HCT116 (cell line): ENCODE measurements around the gene PLCB4. TPM values are rescaled to one million over a fixed set of nuclear protein-coding genes. Genes with fewer than 3 reads are reported as not detected.

Experiments used
- ATAC-seq: fragments of 200-7000 bp; cut with Tn5 transposase; 2 replicates; pipeline ENCODE4 v1.9.1; 2020; ENCODE audit warnings: mild to moderate bottlenecking, moderate library complexity
- BruUV-seq: library from RNA; stranded (reverse); fragments of 400-500 nt; replicated peaks from 2 replicates; lab custom pipeline; 2021; lab: Mats Ljungman, UMichigan
- CTCF ChIA-PET: fragments of 300-600 bp; sonication (Branson Sonifier 250); formaldehyde crosslinking; loops from one replicate; lab custom pipeline; 2021; ENCODE audit warnings: antibody characterized with exemption; lab: Charles Lee
- POLR2A ChIA-PET: fragments of 300-600, 350-600 bp; sonication (Branson Sonifier 250); formaldehyde crosslinking; loops from one replicate; lab custom pipeline; 2021; ENCODE audit warnings: antibody characterized with exemption; lab: Charles Lee
- RAD21 ChIA-PET, 2 experiments: fragments of 300-600 bp; sonication (Branson Sonifier 250); formaldehyde crosslinking; loops; one replicate each; lab custom pipeline; 2023; ENCODE audit warnings: low total read pairs in 2 of 2; ENCODE audit not compliant: uncharacterized antibody in 2 of 2, unreplicated experiment in 2 of 2, low non-redundant PET in 1 of 2; lab: Charles Lee
- DNase-seq: peaks from one replicate; pipeline ENCODE4 v3.0.0-alpha.2; 2010; ENCODE audit warnings: low read depth, low spot score
- H2AFZ ChIP-seq: fragments of 200-600 bp; shearing (Covaris generic), sonication (generic); 2 replicates; pipeline ENCODE4 v1.6.1; 2017; ENCODE audit warnings: low read depth, mixed run types, mixed read lengths, antibody characterized with exemption, low read length; ENCODE audit not compliant: poor library complexity, severe bottlenecking
- H3K27ac ChIP-seq: 2 replicates; pipeline ENCODE4 v1.5.1; 2012; ENCODE audit warnings: low read depth, low read length
- H3K27me3 ChIP-seq: fragments of 200-600 bp; sonication (generic); 2 replicates; pipeline ENCODE4 v1.6.1; 2016; ENCODE audit warnings: mixed run types, low read length, mixed read lengths; ENCODE audit not compliant: insufficient read depth
- H3K36me3 ChIP-seq, 2 experiments: fragments of 200-500 bp in 1 of 2; fragments of 200-600 bp in 1 of 2; sonication (Bioruptor generic) in 1 of 2; sonication (generic) in 1 of 2; 2 replicates each; pipeline versions ENCODE4 v1.5.1 to v1.6.1; 2014 to 2016; ENCODE audit warnings: low read length in 2 of 2, inconsistent platforms in 1 of 2, mixed read lengths in 1 of 2, mixed run types in 1 of 2; ENCODE audit not compliant: insufficient read depth in 2 of 2, control insufficient read depth in 1 of 2
- H3K4me1 ChIP-seq, 2 experiments: fragments of 200-600 bp in 1 of 2; sonication (generic) in 1 of 2; 2 replicates each; pipeline versions ENCODE4 v1.5.1 to v1.6.1; 2012 to 2017; ENCODE audit warnings: low read length in 2 of 2, inconsistent platforms in 1 of 2, mild to moderate bottlenecking in 1 of 2, mixed read lengths in 1 of 2, mixed run types in 1 of 2, moderate library complexity in 1 of 2; ENCODE audit not compliant: insufficient read depth in 2 of 2, control insufficient read depth in 1 of 2
- H3K4me2 ChIP-seq: fragments of 200-600 bp; sonication (generic); 2 replicates; pipeline ENCODE4 v1.6.1; 2017; ENCODE audit warnings: mixed run types, low read length, mixed read lengths
- H3K4me3 ChIP-seq, 2 experiments: fragments of 200-600 bp in 1 of 2; sonication (generic) in 1 of 2; replicated peaks in 1 of 2; 2 replicates each; pipeline ENCODE4 v1.5.1; 2011 to 2016; ENCODE audit warnings: low read length in 2 of 2, control low read depth in 1 of 2, low read depth in 1 of 2, mild to moderate bottlenecking in 1 of 2, mixed read lengths in 1 of 2, mixed run types in 1 of 2
- H3K79me2 ChIP-seq: fragments of 200-600 bp; sonication (generic); 2 replicates; pipeline ENCODE4 v1.6.1; 2017; ENCODE audit warnings: mild to moderate bottlenecking, mixed run types, low read length, moderate library complexity, mixed read lengths; ENCODE audit not compliant: insufficient read depth
- H3K9ac ChIP-seq: fragments of 200-600 bp; sonication (generic); 2 replicates; pipeline ENCODE4 v1.6.1; 2016; ENCODE audit warnings: low read length, mixed read lengths
- H3K9me2 ChIP-seq: fragments of 200-600 bp; sonication (generic), shearing (Covaris generic); 2 replicates; pipeline ENCODE4 v1.6.1; 2017; ENCODE audit warnings: mixed run types, mild to moderate bottlenecking, moderate library complexity; ENCODE audit not compliant: insufficient read depth
- H3K9me3 ChIP-seq, 2 experiments: fragments of 200-500 bp in 1 of 2; fragments of 200-600 bp in 1 of 2; sonication (Bioruptor generic) in 1 of 2; sonication (generic) in 1 of 2; 2 replicates each; pipeline ENCODE4 v1.6.1; 2014 to 2017; ENCODE audit warnings: low read length in 2 of 2, mixed read lengths in 2 of 2, inconsistent platforms in 1 of 2, low read depth in 1 of 2, mild to moderate bottlenecking in 1 of 2, mixed run types in 1 of 2, moderate library complexity in 1 of 2; ENCODE audit not compliant: control insufficient read depth in 1 of 2, insufficient read depth in 1 of 2
- H4K20me1 ChIP-seq: fragments of 200-600 bp; sonication (generic), shearing (Covaris generic); 2 replicates; pipeline ENCODE4 v1.6.1; 2017; ENCODE audit warnings: mixed run types, mild to moderate bottlenecking, moderate library complexity; ENCODE audit not compliant: insufficient read depth
- ATF3 ChIP-seq: IDR thresholded peaks from 2 replicates; pipeline ENCODE4 v1.6.1; 2012
- CBX3 ChIP-seq: IDR thresholded peaks from 2 replicates; pipeline ENCODE4 v1.6.1; 2012; ENCODE audit warnings: low read depth
- CEBPB ChIP-seq: IDR thresholded peaks from 2 replicates; pipeline ENCODE4 v1.6.1; 2012; ENCODE audit warnings: low read depth
- EGR1 ChIP-seq: IDR thresholded peaks from 2 replicates; pipeline ENCODE4 v1.6.1; 2012; ENCODE audit warnings: low read depth
- ELF1 ChIP-seq: IDR thresholded peaks from 2 replicates; pipeline ENCODE4 v1.6.1; 2012; ENCODE audit warnings: low read depth, borderline replicate concordance
- EZH2 ChIP-seq: fragments of 200-600 bp; sonication (generic); IDR thresholded peaks from 2 replicates; pipeline ENCODE4 v1.6.1; 2017; ENCODE audit warnings: antibody characterized with exemption, mixed run types
- EZH2phosphoT487 ChIP-seq: fragments of 200-600 bp; IDR thresholded peaks from 2 replicates; pipeline ENCODE4 v1.6.1; 2018; ENCODE audit warnings: antibody characterized with exemption, borderline replicate concordance
- FOSL1 ChIP-seq: IDR thresholded peaks from 2 replicates; pipeline ENCODE4 v1.6.1; 2012; ENCODE audit warnings: low read depth
- JUND ChIP-seq: IDR thresholded peaks from 2 replicates; pipeline ENCODE4 v1.6.1; 2012
- MAX ChIP-seq: IDR thresholded peaks from 2 replicates; pipeline ENCODE4 v1.6.1; 2012
- POLR2AphosphoS5 ChIP-seq: IDR thresholded peaks from 2 replicates; pipeline ENCODE4 v1.6.1; 2011; ENCODE audit warnings: mild to moderate bottlenecking, low read depth, low read length, moderate library complexity
- RAD21 ChIP-seq: IDR thresholded peaks from 2 replicates; pipeline ENCODE4 v1.6.1; 2012; ENCODE audit warnings: low read depth, mild to moderate bottlenecking
- REST ChIP-seq: IDR thresholded peaks from 2 replicates; pipeline ENCODE4 v1.6.1; 2012; ENCODE audit warnings: low read depth
- SIN3A ChIP-seq: IDR thresholded peaks from 2 replicates; pipeline ENCODE4 v1.6.1; 2012; ENCODE audit warnings: low read depth
- SP1 ChIP-seq: IDR thresholded peaks from 2 replicates; pipeline ENCODE4 v1.6.1; 2012; ENCODE audit warnings: low read depth
- SRF ChIP-seq: IDR thresholded peaks from 2 replicates; pipeline ENCODE4 v1.6.1; 2012; ENCODE audit warnings: low read depth
- ZBTB33 ChIP-seq: IDR thresholded peaks from 2 replicates; pipeline ENCODE4 v1.6.1; 2011; ENCODE audit warnings: mild to moderate bottlenecking, low read length, moderate library complexity; ENCODE audit not compliant: insufficient replicate concordance; ENCODE audit errors: extremely low read depth
- ZFX ChIP-seq: fragments of 450-650 bp; IDR thresholded peaks from 2 replicates; pipeline ENCODE4 v1.6.1; 2017
- ZNF274 ChIP-seq: fragments of 200-500 bp; sonication (Bioruptor generic); IDR thresholded peaks from 2 replicates; pipeline ENCODE4 v1.6.1; 2014; ENCODE audit warnings: mild to moderate bottlenecking, low read depth, low read length, inconsistent platforms
- intact Hi-C: fragments of 100-400 bp; cut with micrococcal nuclease; formaldehyde crosslinking; loops from 2 replicates; pipeline ENCODE4 v1.10.0; 2022
- total RNA-seq: library from RNA; stranded (reverse); gene quantifications from one replicate; pipeline ENCODE4 v1.2.1, GENCODE V29; 2021; ENCODE audit not compliant: unreplicated experiment

The PLCB4 gene
- total RNA-seq, 1 experiment from 2014 or later, result 2.5 TPM

- H3K4me1 ChIP-seq, result no peaks in the 10 kb centered on the region
- DNase-seq (no peak), ATAC-seq (no peak)
- no peaks in the 10 kb centered on the region for H3K27me3 ChIP-seq
- no peak overlapping the region for H3K4me2 ChIP-seq
- no peak overlapping the region for H3K27ac ChIP-seq
- H3K4me3 ChIP-seq, result no peak overlapping the region
- H3K36me3 ChIP-seq, result no peaks in the 10 kb centered on the region
- no peak overlapping the region for H3K9ac ChIP-seq
- ChIA-PET CTCF (no interaction called here), RAD21 (no interaction called here), POLR2A (no interaction called here)
- H4K20me1 ChIP-seq, result no peaks in the 10 kb centered on the region
- no TSS peak for BruUV-seq
- intact Hi-C loops, result no loop called here
- no peaks in the 10 kb centered on the region for H3K9me2 ChIP-seq
- no peak overlapping the region for H2AFZ ChIP-seq
- H3K9me3 ChIP-seq, result no peaks in the 10 kb centered on the region
- H3K79me2 ChIP-seq, result no peaks in the 10 kb centered on the region
- no peak for TF ChIP-seq CEBPB
- TF ChIP-seq REST, result no peak
- TF ChIP-seq RAD21, result no peak
- no peak for TF ChIP-seq EZH2phosphoT487
- TF ChIP-seq ATF3, result no peak
- no peak for TF ChIP-seq ZNF274
- no peak for TF ChIP-seq EZH2
- no peak for TF ChIP-seq CBX3
- no peak for TF ChIP-seq SIN3A
- TF ChIP-seq FOSL1, result no peak
- TF ChIP-seq SP1, result no peak
- no peak for TF ChIP-seq ZFX
- TF ChIP-seq MAX, result no peak
- TF ChIP-seq ELF1, result no peak
- TF ChIP-seq EGR1, result no peak
- TF ChIP-seq ZBTB33, result no peak
- TF ChIP-seq JUND, result no peak
- no peak for TF ChIP-seq SRF
- TF ChIP-seq POLR2AphosphoS5, result no peak
Observed at GRCh38 chr20:9088556-9088955, 19.7 kb downstream of the PLCB4 start.
